ENCODE data around the gene CD40LG.

Gene CD40LG

GRCh38 chrX:136667446-136668168 lies 19.6 kb downstream of the CD40LG start:
- no peak for TF ChIP-seq CEBPB (IDR thresholded peaks at IDR 0.05)
- TF ChIP-seq TCF12 (IDR thresholded peaks at IDR 0.05; ENCODE audit: low read depth), result no peak
- TF ChIP-seq YY1 (IDR thresholded peaks at IDR 0.05; ENCODE audit: low read depth), result no peak
- TF ChIP-seq RAD21 (IDR thresholded peaks at IDR 0.05; ENCODE audit: low read depth), result no peak
- no peak for TF ChIP-seq ZBTB7A (IDR thresholded peaks at IDR 0.05; ENCODE audit: low read depth)
- TF ChIP-seq EP300 (IDR thresholded peaks at IDR 0.05; ENCODE audit: borderline replicate concordance), result no peak
- TF ChIP-seq, protein P1, sequence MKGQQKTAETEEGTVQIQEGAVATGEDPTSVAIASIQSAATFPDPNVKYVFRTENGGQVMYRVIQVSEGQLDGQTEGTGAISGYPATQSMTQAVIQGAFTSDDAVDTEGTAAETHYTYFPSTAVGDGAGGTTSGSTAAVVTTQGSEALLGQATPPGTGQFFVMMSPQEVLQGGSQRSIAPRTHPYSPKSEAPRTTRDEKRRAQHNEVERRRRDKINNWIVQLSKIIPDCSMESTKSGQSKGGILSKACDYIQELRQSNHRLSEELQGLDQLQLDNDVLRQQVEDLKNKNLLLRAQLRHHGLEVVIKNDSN (IDR thresholded peaks at IDR 0.05), result no peak
- TF ChIP-seq CREB1 (IDR thresholded peaks at IDR 0.05; ENCODE audit: low read depth), result no peak
- TF ChIP-seq REST (IDR thresholded peaks at IDR 0.05; ENCODE audit: low read depth), result no peak
- no peak for TF ChIP-seq FOXM1 (IDR thresholded peaks at IDR 0.05; ENCODE audit: borderline replicate concordance, low read depth)
- no peak for TF ChIP-seq EGR1 (IDR thresholded peaks at IDR 0.05)
- no peak for TF ChIP-seq NFIC (IDR thresholded peaks at IDR 0.05)
- TF ChIP-seq MAX (IDR thresholded peaks at IDR 0.05), result no peak
- TF ChIP-seq TEAD4 (IDR thresholded peaks at IDR 0.05), result no peak
- no peak for TF ChIP-seq TAF1 (IDR thresholded peaks at IDR 0.05; ENCODE audit: low read depth)

DNA sequence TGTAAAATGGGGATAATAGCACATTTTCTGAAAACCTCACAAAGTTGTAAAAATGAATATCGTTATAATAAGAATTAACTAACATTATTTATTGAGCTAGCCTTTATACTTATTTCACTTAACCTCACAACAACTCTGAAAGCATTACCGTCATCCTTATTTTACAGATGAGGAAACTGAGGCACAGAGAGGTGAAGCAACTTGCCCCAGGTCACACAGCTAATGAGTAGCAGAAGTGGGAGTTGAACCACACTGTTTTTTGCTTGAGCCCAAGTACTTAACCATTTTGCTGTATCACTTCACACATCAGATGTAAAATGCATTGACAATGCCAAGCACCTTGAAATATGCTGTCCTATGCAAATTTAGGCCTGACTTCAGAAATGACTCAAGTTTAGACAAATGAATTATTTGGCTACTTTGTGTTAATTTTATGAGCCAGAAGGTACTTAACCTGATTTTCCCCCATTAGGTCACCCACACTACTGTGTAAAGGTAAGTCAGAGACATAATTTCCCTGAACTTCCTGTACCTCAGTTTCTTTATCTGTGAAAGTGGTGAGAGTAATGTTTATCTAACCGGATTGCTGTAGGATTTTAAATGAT lies 23.1 kb downstream of the CD40LG start:
- TF ChIP-seq CEBPB (IDR thresholded peaks at IDR 0.05) (no peak), EP300 (IDR thresholded peaks at IDR 0.05; ENCODE audit: borderline replicate concordance) (no peak), NFIC (IDR thresholded peaks at IDR 0.05) (no peak), MAX (IDR thresholded peaks at IDR 0.05) (no peak), TAF1 (IDR thresholded peaks at IDR 0.05; ENCODE audit: low read depth) (no peak), RAD21 (IDR thresholded peaks at IDR 0.05; ENCODE audit: low read depth) (no peak), ZBTB7A (IDR thresholded peaks at IDR 0.05; ENCODE audit: low read depth) (no peak), EGR1 (IDR thresholded peaks at IDR 0.05) (no peak), REST (IDR thresholded peaks at IDR 0.05; ENCODE audit: low read depth) (no peak), TEAD4 (IDR thresholded peaks at IDR 0.05) (no peak)

DNA sequence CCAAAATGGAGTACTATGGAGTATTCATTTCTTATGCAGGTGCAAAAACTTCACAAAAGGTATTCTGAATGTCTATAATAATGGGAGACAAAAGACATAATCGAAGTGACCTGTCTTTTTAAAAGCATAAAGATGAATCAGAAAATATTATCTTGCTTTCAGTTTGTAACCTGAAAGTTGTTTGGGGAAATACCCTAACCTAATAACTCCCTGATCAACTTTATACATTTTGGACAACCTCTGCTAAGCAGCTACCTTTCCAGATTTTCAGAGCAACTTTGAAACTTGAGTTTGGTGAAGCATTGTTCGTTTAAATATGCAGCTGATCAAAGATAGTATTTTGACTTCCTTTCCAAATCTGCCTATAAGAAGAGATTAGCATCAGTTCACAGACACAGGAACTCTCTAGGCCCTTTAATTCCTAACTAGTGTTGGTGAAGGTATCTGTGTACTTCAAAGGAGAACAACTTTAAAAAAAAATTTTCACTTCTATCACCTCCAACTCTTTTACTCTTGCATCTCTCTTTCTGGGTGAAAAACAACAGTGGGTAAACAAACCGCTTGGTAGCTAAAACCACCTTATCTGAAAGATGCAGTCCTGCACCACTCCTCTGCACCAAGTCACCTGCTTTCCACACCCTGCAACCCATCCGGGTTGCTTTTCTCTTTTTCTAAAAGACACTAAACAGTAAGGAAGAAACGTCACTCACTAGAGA lies 26.5 kb downstream of the CD40LG start:
- no peak for TF ChIP-seq CEBPB (IDR thresholded peaks at IDR 0.05)
- TF ChIP-seq MAX (IDR thresholded peaks at IDR 0.05), result no peak

- no peak for TF ChIP-seq REST (IDR thresholded peaks at IDR 0.05; ENCODE audit: low read depth)
- no peak for TF ChIP-seq NFIC (IDR thresholded peaks at IDR 0.05)
- TF ChIP-seq EP300 (IDR thresholded peaks at IDR 0.05; ENCODE audit: borderline replicate concordance), result no peak
- TF ChIP-seq TEAD4 (IDR thresholded peaks at IDR 0.05), result no peak
- TF ChIP-seq ZBTB7A (IDR thresholded peaks at IDR 0.05; ENCODE audit: low read depth), result no peak
- TF ChIP-seq CREB1 (IDR thresholded peaks at IDR 0.05; ENCODE audit: low read depth), result no peak
- TF ChIP-seq TAF1 (IDR thresholded peaks at IDR 0.05; ENCODE audit: low read depth), result no peak
- no peak for TF ChIP-seq MAX (IDR thresholded peaks at IDR 0.05)
- TF ChIP-seq RAD21 (IDR thresholded peaks at IDR 0.05; ENCODE audit: low read depth), result no peak
- no peak for TF ChIP-seq CEBPB (IDR thresholded peaks at IDR 0.05)
- TF ChIP-seq YY1 (IDR thresholded peaks at IDR 0.05; ENCODE audit: low read depth), result no peak
- TF ChIP-seq, protein P1 (IDR thresholded peaks at IDR 0.05), result no peak
- TF ChIP-seq FOXM1 (IDR thresholded peaks at IDR 0.05; ENCODE audit: borderline replicate concordance, low read depth), result no peak
- TF ChIP-seq TCF12 (IDR thresholded peaks at IDR 0.05; ENCODE audit: low read depth), result no peak
- no peak for TF ChIP-seq EGR1 (IDR thresholded peaks at IDR 0.05)
Measured at GRCh38 chrX:136679531-136679930, 31.6 kb downstream of the CD40LG start.

Data from Ishikawa (cell line).